ENCODE data around the gene COL11A2. TPM values are rescaled to one million over a fixed set of nuclear protein-coding genes. Genes with fewer than 3 reads are reported as not detected.

Gene COL11A2
- total and polyA plus RNA-seq, 2 experiments from 2014 or later = 59.6 to 94.6 TPM

DNA sequence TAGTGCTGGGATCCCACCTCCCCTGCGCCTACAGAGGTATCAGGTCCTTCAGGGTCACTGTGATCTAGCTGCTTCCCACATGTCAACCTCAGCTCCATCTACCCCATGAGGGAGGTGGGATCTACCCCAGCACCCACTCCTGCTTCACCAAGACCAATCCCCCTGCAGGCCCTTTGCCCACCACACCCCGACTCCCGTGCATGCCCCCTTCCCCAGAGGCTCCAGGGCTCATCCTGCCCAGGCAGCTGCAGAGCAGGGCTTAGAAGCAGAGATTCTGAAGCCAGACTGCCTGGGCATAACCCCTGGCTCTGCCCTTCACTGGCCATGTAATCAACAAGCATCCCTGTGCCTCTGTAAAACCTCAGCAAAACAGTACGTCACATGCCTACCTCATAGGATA lies 17.5 kb downstream of the COL11A2 start:
- TF ChIP-seq, protein P1, sequence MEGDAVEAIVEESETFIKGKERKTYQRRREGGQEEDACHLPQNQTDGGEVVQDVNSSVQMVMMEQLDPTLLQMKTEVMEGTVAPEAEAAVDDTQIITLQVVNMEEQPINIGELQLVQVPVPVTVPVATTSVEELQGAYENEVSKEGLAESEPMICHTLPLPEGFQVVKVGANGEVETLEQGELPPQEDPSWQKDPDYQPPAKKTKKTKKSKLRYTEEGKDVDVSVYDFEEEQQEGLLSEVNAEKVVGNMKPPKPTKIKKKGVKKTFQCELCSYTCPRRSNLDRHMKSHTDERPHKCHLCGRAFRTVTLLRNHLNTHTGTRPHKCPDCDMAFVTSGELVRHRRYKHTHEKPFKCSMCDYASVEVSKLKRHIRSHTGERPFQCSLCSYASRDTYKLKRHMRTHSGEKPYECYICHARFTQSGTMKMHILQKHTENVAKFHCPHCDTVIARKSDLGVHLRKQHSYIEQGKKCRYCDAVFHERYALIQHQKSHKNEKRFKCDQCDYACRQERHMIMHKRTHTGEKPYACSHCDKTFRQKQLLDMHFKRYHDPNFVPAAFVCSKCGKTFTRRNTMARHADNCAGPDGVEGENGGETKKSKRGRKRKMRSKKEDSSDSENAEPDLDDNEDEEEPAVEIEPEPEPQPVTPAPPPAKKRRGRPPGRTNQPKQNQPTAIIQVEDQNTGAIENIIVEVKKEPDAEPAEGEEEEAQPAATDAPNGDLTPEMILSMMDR (IDR thresholded peaks at IDR 0.05; ENCODE audit: low read depth, low read length) = no peak
- Histone ChIP-seq H3K27ac (no peak overlapping the region), H3K4me1 (ENCODE audit: low read depth) (no peaks in the 10 kb centered on the region), H3K9me3 (ENCODE audit: low read depth) (no peaks in the 10 kb centered on the region), H3K36me3 (peaks cover under 1% of the 10 kb centered on the region), H3K4me3 (no peak overlapping the region), H3K27me3 (no peaks in the 10 kb centered on the region)
- no peak for DNase-seq (ENCODE audit: low read depth in 1 of 2, low spot score in 1 of 2)

DNA sequence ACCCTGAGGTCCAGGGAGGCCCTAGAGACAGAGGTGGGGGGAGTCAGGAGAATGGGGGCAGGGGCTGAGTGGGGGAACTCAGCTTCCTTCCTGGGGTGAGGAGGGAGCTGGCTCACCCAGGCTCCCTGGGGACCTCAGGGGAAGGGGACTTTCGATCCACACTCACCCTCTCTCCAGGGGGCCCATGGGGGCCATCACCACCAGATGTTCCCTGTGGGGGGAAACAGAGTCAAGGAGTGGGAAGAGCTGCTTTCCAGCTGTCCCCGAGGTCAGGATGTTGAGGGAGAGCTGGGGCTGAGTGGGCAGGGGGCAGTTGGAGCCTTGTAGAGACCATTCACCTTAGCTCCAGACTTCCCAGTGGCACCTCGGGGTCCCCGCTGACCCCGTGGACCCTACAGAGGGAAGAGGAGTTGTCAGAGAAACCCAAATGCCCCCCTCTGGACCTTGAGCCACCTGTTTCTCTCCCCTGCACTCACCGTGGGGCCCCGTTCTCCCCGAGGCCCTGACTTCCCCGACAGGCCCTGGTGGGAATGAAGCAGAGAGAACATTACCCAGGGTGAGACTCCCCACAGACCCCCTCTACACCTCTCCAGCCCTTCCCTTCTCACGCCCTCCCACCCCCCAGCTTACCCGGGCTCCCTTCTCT lies 18.6 kb downstream of the COL11A2 start:
- no peak for DNase-seq (ENCODE audit: low read depth in 1 of 2, low spot score in 1 of 2)

DNA sequence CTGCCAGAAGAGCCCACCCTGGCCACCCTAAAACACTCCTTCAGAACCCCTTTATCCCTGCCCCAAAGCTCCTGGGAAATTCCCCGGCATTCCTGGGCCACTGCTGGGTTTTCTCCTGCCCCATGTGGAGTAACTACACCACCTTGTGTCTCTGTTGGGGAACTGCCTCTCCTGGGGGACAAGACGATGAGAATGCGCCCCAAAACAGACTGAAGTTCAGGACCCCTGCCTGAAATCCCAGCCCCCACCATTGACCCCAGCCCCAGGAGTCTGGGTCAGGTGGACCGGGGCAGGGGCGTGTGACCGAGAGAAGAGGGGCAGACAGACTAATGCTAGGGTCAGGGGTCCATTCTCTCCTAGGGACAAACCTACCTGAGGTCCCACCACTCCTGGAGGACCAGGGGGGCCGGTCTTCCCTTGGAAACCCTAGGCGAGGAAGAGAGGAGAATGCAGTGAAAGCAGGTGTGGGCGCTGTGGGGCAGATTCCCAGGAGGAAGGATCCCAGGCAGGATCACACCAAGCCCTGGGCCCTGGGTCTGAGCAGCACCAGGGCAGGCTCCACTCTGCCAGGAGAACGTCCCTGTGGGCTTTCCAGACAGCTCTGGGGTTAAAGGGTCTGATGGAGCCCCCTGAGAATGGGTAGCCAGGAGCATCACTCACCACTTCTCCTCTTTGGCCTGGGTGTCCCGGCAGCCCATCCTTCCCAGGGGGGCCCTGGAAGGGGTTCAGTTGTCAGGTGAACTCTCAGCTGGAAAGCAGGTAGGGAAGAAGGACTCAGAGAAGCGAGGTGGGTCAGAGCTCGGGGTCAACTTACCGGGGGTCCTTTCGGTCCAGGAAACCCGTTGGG lies 19.4 kb downstream of the COL11A2 start:
- Histone ChIP-seq H3K9me3 (ENCODE audit: low read depth) (no peaks in the 10 kb centered on the region), H3K4me3 (no peak overlapping the region), H3K4me1 (ENCODE audit: low read depth) (no peaks in the 10 kb centered on the region), H3K27ac (no peak overlapping the region), H3K36me3 (peaks cover 4% of the 10 kb centered on the region), H3K27me3 (no peaks in the 10 kb centered on the region)
- TF ChIP-seq, protein P1 (IDR thresholded peaks at IDR 0.05; ENCODE audit: low read depth, low read length) = peak; percentile 75
- peak in 1 of 2 donors; percentile 43 for DNase-seq (ENCODE audit: low read depth in 1 of 2, low spot score in 1 of 2)

More for the DNA sequence above, 18.6 kb downstream of the COL11A2 start:
- H3K9me3 ChIP-seq (ENCODE audit: low read depth) = no peaks in the 10 kb centered on the region
- no peak overlapping the region for H3K27ac ChIP-seq
- H3K36me3 ChIP-seq = peaks cover 4% of the 10 kb centered on the region
- no peaks in the 10 kb centered on the region for H3K4me1 ChIP-seq (ENCODE audit: low read depth)
- no peaks in the 10 kb centered on the region for H3K27me3 ChIP-seq
- TF ChIP-seq, protein P1 (IDR thresholded peaks at IDR 0.05; ENCODE audit: low read depth, low read length) = no peak
- H3K4me3 ChIP-seq = no peak overlapping the region

DNA sequence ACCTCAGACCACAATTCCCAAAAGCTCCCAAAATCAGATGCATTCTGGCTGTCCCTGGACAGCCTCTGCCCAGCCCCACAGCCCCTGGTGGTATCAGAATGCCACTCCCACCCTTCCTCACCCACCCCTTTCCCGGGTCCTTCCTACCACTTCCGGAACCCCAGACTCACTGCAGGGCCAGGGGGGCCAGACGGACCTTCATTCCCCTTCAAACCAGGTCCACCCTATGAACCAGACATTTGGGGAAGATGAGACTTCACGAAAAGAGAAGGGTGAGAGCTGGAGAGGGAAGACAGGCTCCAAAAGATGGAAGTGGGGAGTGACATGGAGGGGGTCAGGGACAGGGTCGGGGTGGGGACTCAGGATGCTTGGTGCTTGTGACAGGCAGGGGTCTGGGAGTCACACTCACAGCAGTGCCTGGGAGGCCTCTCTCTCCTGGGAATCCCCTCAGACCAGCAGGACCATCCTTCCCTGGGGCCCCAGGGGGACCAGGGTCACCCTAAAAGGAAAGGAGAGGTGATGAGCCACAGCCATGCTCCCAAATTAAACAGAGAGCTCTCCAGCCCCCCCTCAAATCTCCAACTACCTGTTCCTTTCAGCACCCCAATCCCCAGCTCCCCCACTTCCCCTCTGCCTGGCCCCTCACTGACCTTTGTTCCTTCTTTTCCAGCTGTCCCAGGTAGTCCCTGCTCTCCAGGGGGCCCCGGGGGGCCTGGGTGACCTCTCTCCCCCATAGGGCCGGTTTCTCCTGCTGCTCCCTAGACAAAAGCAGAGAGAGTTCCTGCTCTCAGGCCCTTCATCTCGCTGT lies 20.2 kb downstream of the COL11A2 start:
- Histone ChIP-seq H3K9me3 (ENCODE audit: low read depth) (no peaks in the 10 kb centered on the region), H3K4me1 (ENCODE audit: low read depth) (no peaks in the 10 kb centered on the region), H3K36me3 (peaks cover 4% of the 10 kb centered on the region), H3K27me3 (no peaks in the 10 kb centered on the region), H3K4me3 (no peak overlapping the region), H3K27ac (no peak overlapping the region)
- TF ChIP-seq, protein P1 (IDR thresholded peaks at IDR 0.05; ENCODE audit: low read depth, low read length) = no peak
- no peak for DNase-seq (ENCODE audit: low read depth in 1 of 2, low spot score in 1 of 2)

Data from cardiac muscle cell (in vitro differentiated cells and primary cell).